Gastrocnemius medialis (tissue), 4 donors: ENCODE results near the gene CCDC180. TPM values are rescaled to one million over a fixed set of nuclear protein-coding genes. Genes with fewer than 3 reads are reported as not detected.

Experiments
- ATAC-seq, 2 donors: fragments of 150-250 bp; one replicate each; pipeline ENCODE4 v1.9.1; 2016
- DNase-seq, 2 donors: peaks; one replicate each; pipeline ENCODE4 v3.0.0-alpha.2; 2019
- H3K27ac ChIP-seq, 4 donors: fragments of 200-600 bp; sonication (generic); 1 replicate in 1 of 4; 2 replicates in 3 of 4; pipeline ENCODE4 v1.5.1; 2016 to 2018; ENCODE audit warnings: mild to moderate bottlenecking in 2 of 4, moderate library complexity in 1 of 4
- H3K27me3 ChIP-seq, 3 donors: fragments of 200-600 bp; sonication (generic) in 2 of 3; 1 replicate in 1 of 3; 2 replicates in 2 of 3; pipeline versions ENCODE4 v1.5.1 to v1.6.0; 2016 to 2019; ENCODE audit warnings: mild to moderate bottlenecking in 1 of 3, moderate library complexity in 1 of 3
- H3K36me3 ChIP-seq, 2 donors: fragments of 200-600 bp; sonication (generic) in 1 of 2; one replicate each; pipeline ENCODE4 v1.5.1; 2017 to 2018
- H3K4me1 ChIP-seq, 2 donors: fragments of 200-600 bp; sonication (generic) in 1 of 2; one replicate each; pipeline ENCODE4 v1.5.1; 2016 to 2017; ENCODE audit warnings: mild to moderate bottlenecking in 2 of 2
- H3K4me3 ChIP-seq, 4 donors: fragments of 200-600 bp; sonication (generic) in 3 of 4; 1 replicate in 1 of 4; 2 replicates in 3 of 4; pipeline ENCODE4 v1.5.1; 2016 to 2019; ENCODE audit warnings: mild to moderate bottlenecking in 2 of 4
- H3K9me3 ChIP-seq, 3 donors: fragments of 200-600 bp; sonication (generic) in 2 of 3; 1 replicate in 1 of 3; 2 replicates in 2 of 3; pipeline ENCODE4 v1.5.1; 2016 to 2019
- POLR2A ChIP-seq, 2 donors: fragments of 450-650 bp; IDR thresholded peaks; one replicate each; pipeline ENCODE4 v1.6.1; 2017; ENCODE audit warnings: antibody characterized with exemption in 2 of 2, mild to moderate bottlenecking in 2 of 2, moderate library complexity in 2 of 2
- in situ Hi-C, 4 donors: fragments of 200-750 bp; cut with MboI; loops; one replicate each; pipeline versions ENCODE4 v1.15.0 to v1.8.0; 2017; ENCODE audit warnings: low sequenced_read_pairs in 4 of 4
- intact Hi-C: fragments of 100-400 bp; cut with DNase I; formaldehyde crosslinking; loops from one replicate; pipeline ENCODE4 v1.15.1; 2023; ENCODE audit warnings: low total_unique reads
- total RNA-seq, 4 donors: library from RNA; depleted of rRNA; stranded (reverse); fragments of >200 nt; gene quantifications; one replicate each; pipeline versions ENCODE4 v1.1.0 to v1.2.3, GENCODE V29; 2016
- TF ChIP-seq, protein P1 (sequence below), 5 experiments: fragments of 450-650 bp in 3 of 5; fragments of 200-600 bp in 2 of 5; sonication (generic) in 2 of 5; IDR thresholded peaks in 4 of 5; conservative IDR thresholded peaks in 1 of 5; 1 replicate in 4 of 5; 2 replicates in 1 of 5; pipeline ENCODE4 v1.5.1; 2016 to 2019; ENCODE audit warnings: antibody characterized with exemption in 5 of 5, mild to moderate bottlenecking in 3 of 5, moderate library complexity in 3 of 5

The CCDC180 gene
- total RNA-seq, 4 donors from 2014 or later: 0.24 to 2.7 (median 1.9) TPM

DNA sequence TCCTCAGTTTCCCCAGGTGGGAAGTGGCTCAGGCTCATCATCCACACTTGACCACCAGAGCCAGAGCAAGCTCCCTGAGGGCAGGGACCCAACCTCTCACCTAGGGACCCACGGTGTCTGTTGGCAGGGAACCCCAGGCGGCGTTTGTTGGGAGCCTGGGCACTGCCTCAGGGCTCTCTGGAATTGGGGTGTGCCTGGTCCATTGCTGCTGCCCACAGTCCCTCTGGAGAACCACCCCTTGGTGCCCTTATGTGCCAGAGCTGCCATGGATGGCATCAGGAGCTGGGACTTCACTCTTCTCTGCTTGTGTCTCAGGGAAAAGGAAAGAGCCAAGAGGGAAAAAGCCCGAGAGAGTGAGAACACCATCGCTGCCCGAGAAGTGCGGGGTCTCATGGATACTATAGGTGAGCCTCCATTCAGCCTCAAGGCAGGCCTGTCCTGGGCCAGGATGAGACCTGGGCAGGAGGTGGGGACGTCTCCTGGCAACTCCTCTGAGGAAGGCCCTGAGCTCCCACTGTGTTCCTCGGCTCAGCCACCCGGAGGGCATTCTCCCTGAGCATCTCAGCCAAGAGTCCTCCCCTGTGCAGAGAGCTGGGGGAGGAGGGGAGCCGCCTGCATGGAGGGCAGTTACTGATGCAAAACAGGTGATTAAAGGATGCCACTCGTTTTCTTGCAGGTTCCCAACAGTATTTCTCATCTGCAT is 4.5 kb downstream of the CCDC180 start:
- H3K9me3 ChIP-seq: no peaks in the 10 kb centered on the region
- DNase-seq (no peak), ATAC-seq (no peak)
- no peak overlapping the region for H3K27ac ChIP-seq
- in situ Hi-C loops (no loop called here), intact Hi-C loops (no loop called here)
- H3K4me3 ChIP-seq: no peak overlapping the region
- H3K4me1 ChIP-seq: no peaks in the 10 kb centered on the region
- TF ChIP-seq POLR2A (IDR thresholded peaks at IDR 0.05): no peak
- H3K27me3 ChIP-seq: no peaks in the 10 kb centered on the region
- H3K36me3 ChIP-seq: peaks cover 0 to 3% of the 10 kb centered on the region in 2 donors

DNA sequence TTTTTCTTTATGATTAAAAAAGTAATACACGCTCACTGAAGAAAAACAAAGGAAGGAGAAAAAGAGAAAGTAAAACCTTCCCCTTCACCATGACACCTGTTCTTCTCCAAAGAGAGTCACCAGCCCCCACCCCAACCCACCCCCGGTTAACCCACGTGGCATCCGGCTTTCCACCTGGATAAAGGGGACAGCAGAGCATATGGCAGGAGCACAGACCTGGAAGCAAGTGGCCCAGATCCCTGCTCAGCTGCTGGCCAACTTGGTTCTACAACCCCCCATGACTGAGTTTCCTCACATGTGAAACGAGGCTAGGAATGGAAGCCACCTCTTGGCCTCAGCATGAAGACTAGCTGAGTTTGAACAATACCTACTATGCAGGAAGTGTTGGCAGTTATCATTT is 5.1 kb downstream of the CCDC180 start:
- H3K36me3 ChIP-seq: peaks cover 0 to 3% of the 10 kb centered on the region in 2 donors
- H3K27ac ChIP-seq: no peak overlapping the region
- DNase-seq (no peak), ATAC-seq (no peak)
- in situ Hi-C loops: no loop called here
- no peak for TF ChIP-seq POLR2A (IDR thresholded peaks at IDR 0.05)
- TF ChIP-seq, protein P1, sequence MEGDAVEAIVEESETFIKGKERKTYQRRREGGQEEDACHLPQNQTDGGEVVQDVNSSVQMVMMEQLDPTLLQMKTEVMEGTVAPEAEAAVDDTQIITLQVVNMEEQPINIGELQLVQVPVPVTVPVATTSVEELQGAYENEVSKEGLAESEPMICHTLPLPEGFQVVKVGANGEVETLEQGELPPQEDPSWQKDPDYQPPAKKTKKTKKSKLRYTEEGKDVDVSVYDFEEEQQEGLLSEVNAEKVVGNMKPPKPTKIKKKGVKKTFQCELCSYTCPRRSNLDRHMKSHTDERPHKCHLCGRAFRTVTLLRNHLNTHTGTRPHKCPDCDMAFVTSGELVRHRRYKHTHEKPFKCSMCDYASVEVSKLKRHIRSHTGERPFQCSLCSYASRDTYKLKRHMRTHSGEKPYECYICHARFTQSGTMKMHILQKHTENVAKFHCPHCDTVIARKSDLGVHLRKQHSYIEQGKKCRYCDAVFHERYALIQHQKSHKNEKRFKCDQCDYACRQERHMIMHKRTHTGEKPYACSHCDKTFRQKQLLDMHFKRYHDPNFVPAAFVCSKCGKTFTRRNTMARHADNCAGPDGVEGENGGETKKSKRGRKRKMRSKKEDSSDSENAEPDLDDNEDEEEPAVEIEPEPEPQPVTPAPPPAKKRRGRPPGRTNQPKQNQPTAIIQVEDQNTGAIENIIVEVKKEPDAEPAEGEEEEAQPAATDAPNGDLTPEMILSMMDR (IDR thresholded peaks at IDR 0.05 in 4 of 5, conservative IDR thresholded peaks at IDR 0.05 in 1 of 5): no peak
- H3K4me1 ChIP-seq: no peaks in the 10 kb centered on the region
- H3K4me3 ChIP-seq: no peak overlapping the region
- no peaks in the 10 kb centered on the region for H3K9me3 ChIP-seq
- intact Hi-C loops: no loop called here
- H3K27me3 ChIP-seq: no peaks in the 10 kb centered on the region

DNA sequence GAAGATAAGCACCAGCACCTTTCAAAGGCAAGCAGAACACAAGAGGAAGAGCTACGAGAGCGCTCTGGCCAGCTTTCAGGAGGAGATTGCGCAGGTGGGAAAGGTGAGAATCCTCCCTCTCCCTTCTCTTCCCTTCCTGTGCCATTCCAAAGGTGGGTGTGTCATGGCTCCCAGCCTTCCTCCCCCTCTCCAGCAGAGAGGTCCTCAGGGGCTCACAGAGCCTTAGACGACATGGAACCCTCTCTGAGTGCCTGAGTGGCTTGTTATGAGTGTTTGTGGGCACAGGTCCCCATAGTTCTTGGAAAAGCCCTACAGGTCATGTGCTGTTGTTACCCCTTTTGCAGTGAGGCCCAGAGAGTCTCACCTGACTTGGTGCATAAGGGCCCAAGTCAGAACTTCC is 5.8 kb downstream of the CCDC180 start:
- Histone ChIP-seq H3K9me3 (no peaks in the 10 kb centered on the region), H3K36me3 (peaks cover 0 to 3% of the 10 kb centered on the region in 2 donors), H3K27ac (no peak overlapping the region), H3K4me3 (no peak overlapping the region), H3K27me3 (no peaks in the 10 kb centered on the region), H3K4me1 (no peaks in the 10 kb centered on the region)
- in situ Hi-C loops (no loop called here), intact Hi-C loops (no loop called here)
- TF ChIP-seq POLR2A (IDR thresholded peaks at IDR 0.05): no peak
- TF ChIP-seq, protein P1 (IDR thresholded peaks at IDR 0.05 in 4 of 5, conservative IDR thresholded peaks at IDR 0.05 in 1 of 5): no peak
- ATAC-seq (no peak), DNase-seq (no peak)

GRCh38 chr9:97313746-97314145 is 6.3 kb downstream of the CCDC180 start:
- no peak for TF ChIP-seq POLR2A (IDR thresholded peaks at IDR 0.05)
- TF ChIP-seq, protein P1 (IDR thresholded peaks at IDR 0.05 in 4 of 5, conservative IDR thresholded peaks at IDR 0.05 in 1 of 5): no peak
- no peak for ATAC-seq
- Histone ChIP-seq H3K4me3 (no peak overlapping the region), H3K36me3 (peaks cover 0 to 3% of the 10 kb centered on the region in 2 donors), H3K27ac (no peak overlapping the region), H3K4me1 (no peaks in the 10 kb centered on the region), H3K27me3 (no peaks in the 10 kb centered on the region), H3K9me3 (no peaks in the 10 kb centered on the region)
- in situ Hi-C loops (no loop called here), intact Hi-C loops (no loop called here)
- DNase-seq: no peak

- Histone ChIP-seq H3K27ac (no peak overlapping the region), H3K9me3 (no peaks in the 10 kb centered on the region), H3K27me3 (no peaks in the 10 kb centered on the region), H3K4me3 (no peak overlapping the region), H3K36me3 (peaks cover 0 to 3% of the 10 kb centered on the region in 2 donors), H3K4me1 (no peaks in the 10 kb centered on the region)
- DNase-seq: no peak
- in situ Hi-C loops: no loop called here
- no peak for ATAC-seq
- no peak for TF ChIP-seq POLR2A (IDR thresholded peaks at IDR 0.05)
- TF ChIP-seq, protein P1 (IDR thresholded peaks at IDR 0.05 in 4 of 5, conservative IDR thresholded peaks at IDR 0.05 in 1 of 5): no peak
- intact Hi-C loops: no loop called here
Measured at GRCh38 chr9:97314503-97314902, 7.0 kb downstream of the CCDC180 start.
